ENCODE results near the gene OGFOD1. TPM values are rescaled to one million over a fixed set of nuclear protein-coding genes. Genes with fewer than 3 reads are reported as not detected.

Gene OGFOD1
- total and polyA plus RNA-seq, 2 of the 13 experiments (the other 11 are each of a cell fraction or from before 2014, with no cell fraction given): 35.2 to 81.3 TPM

DNA sequence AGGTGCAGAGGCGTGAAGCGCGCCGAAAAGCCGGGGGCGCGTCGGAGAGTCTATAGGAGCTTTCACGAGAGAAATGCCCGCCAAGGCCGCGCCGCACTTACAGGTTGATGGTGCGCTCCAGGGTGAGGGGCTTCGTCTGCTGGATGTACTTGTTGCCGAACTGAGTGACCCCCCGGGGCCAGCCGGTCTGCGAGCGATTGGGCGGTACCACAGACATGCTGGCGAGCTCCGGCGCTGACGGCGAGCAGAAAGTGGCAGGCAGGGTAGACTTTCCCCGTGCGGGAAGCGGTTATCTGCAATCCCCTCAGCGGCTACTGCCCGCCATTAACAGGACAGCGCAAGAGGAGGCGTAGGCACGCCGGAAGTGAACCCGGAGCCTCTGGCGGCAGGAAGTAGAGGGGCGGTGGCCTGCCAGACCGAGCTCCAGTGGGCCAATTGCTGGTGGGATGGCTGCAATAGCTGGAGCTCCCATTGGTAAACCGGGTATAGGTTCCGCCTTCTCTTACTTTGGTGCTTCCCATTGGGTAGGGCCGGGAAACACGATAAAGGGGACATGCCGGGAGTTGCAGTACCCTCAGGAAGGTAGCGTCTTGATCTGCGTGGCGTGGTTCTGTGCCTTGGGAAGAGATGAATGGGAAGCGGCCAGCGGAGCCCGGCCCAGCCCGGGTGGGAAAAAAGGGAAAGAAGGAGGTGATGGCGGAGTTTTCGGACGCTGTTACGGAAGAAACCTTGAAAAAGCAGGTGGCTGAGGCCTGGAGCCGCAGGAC lies at the start of gene OGFOD1, which contains the start of gene NUDT21 (continued):
- TF ChIP-seq THAP9 (CRISPR knock-in tag; IDR thresholded peaks at IDR 0.05; ENCODE audit: borderline replicate concordance): peak; percentile 99
- 0 out of 2 replicates have a peak, but pooled peaks have one; percentile 35 for TF ChIP-seq AHDC1 (CRISPR knock-in tag; IDR thresholded peaks at IDR 0.05; ENCODE audit: borderline replicate concordance)
- 0 out of 2 replicates have a peak, but pooled peaks have one; percentile 34 for TF ChIP-seq CERS6 (CRISPR knock-in tag; IDR thresholded peaks at IDR 0.05)
- peak; percentile 59; the same call in 1 of the 2 replicates for TF ChIP-seq HCFC1 (IDR thresholded peaks at IDR 0.05; ENCODE audit: low read depth, low read length)
- TF ChIP-seq REST (IDR thresholded peaks at IDR 0.05; ENCODE audit: borderline replicate concordance in 1 of 2, low read depth in 1 of 2, low read length in 2 of 2): 0 out of 4 replicates have a peak, but pooled peaks of 1 of the 2 experiments have one; percentile 31
- TF ChIP-seq PRDM15 (CRISPR knock-in tag; IDR thresholded peaks at IDR 0.05): no peak

Data from HepG2 (cell line).